Kidney (tissue), 14 donors: Measurements from ENCODE around the gene TXNDC2. TPM values are rescaled to one million over a fixed set of nuclear protein-coding genes. Genes with fewer than 3 reads are reported as not detected.

Experiments
- DNase-seq, 5 donors: peaks; one replicate each; pipeline ENCODE4 v3.0.0-alpha.2; 2013 to 2020
- FAIRE-seq: peaks from 2 replicates; lab custom pipeline; 2012; peaks lifted over from hg19 to GRCh38; lab: Jason Lieb, UNC
- H3K27ac ChIP-seq, 2 donors: one replicate each; pipeline ENCODE4 v1.7.0; 2013; ENCODE audit warnings: low read depth in 2 of 2, low read length in 2 of 2, inconsistent platforms in 1 of 2
- H3K27me3 ChIP-seq: one replicate; pipeline ENCODE4 v1.7.1; 2013; ENCODE audit warnings: low read length, inconsistent platforms; ENCODE audit not compliant: control insufficient read depth, insufficient read depth
- H3K36me3 ChIP-seq, 3 donors: one replicate each; pipeline versions ENCODE4 v1.7.0 to v1.7.1; 2013; ENCODE audit warnings: low read length in 3 of 3, control low read depth in 1 of 3, inconsistent platforms in 1 of 3; ENCODE audit not compliant: insufficient read depth in 3 of 3, control insufficient read depth in 2 of 3
- H3K4me1 ChIP-seq, 3 donors: one replicate each; pipeline versions ENCODE4 v1.7.0 to v1.7.1; 2013; ENCODE audit warnings: low read length in 3 of 3, inconsistent platforms in 1 of 3, low read depth in 1 of 3; ENCODE audit not compliant: control insufficient read depth in 2 of 3, insufficient read depth in 2 of 3
- H3K4me3 ChIP-seq, 3 donors: one replicate each; pipeline versions ENCODE4 v1.7.0 to v1.8.1; 2013; ENCODE audit warnings: low read length in 3 of 3, control low read depth in 1 of 3, inconsistent platforms in 1 of 3
- H3K9ac ChIP-seq, 3 donors: one replicate each; pipeline versions ENCODE4 v1.7.0 to v1.7.1; 2013; ENCODE audit warnings: low read length in 3 of 3, control low read depth in 1 of 3, inconsistent platforms in 1 of 3
- H3K9me3 ChIP-seq, 3 donors: one replicate each; pipeline versions ENCODE4 v1.7.0 to v1.7.1; 2013; ENCODE audit warnings: low read length in 3 of 3, control low read depth in 1 of 3, inconsistent platforms in 1 of 3; ENCODE audit not compliant: control insufficient read depth in 2 of 3, insufficient read depth in 1 of 3
- CTCF ChIP-seq: IDR thresholded peaks from 3 replicates; pipeline ENCODE4 v1.5.1; 2012; ENCODE audit warnings: mild to moderate bottlenecking, moderate library complexity, borderline replicate concordance; ENCODE audit not compliant: insufficient read depth; ENCODE audit errors: extremely low read depth
- intact Hi-C: fragments of 100-400 bp; cut with DNase I; formaldehyde crosslinking; loops from one replicate; pipeline ENCODE4 v1.11.1; 2022
- polyA plus RNA-seq: library from polyadenylated mRNA; stranded (reverse); fragments of 350-450 nt; fragmentation: Illumina TruSeq; extraction: RNeasy Lipid Tissue Mini Kit (QIAGEN cat#74804); gene quantifications from one replicate; pipeline ENCODE4 v1.2.3, GENCODE V29; 2014; ENCODE audit warnings: low read depth, low replicate concordance; ENCODE audit not compliant: insufficient read depth
- total RNA-seq: library from RNA; stranded (reverse); fragmentation: NEBNext Ultra II Directional; extraction: Animal tissue kit (Norgen Biotek cat#: 25700); gene quantifications from one replicate; pipeline ENCODE4 v1.2.1, GENCODE V29; 2021
- donor health status: control.
- donor health status: control.
- donor health status: control.
- donor health status: control.
- donor health status: control.
- donor health status: DM: yes; HTN: yes; CAD: no.
- donor health status: Normal renal cell carcinoma (clear cell type).

The TXNDC2 gene
- total and polyA plus RNA-seq, 2 donors from 2014 or later: 0.16 TPM; not detected in 1

GRCh38 chr18:9927392-9928063 is 41.8 kb downstream of the TXNDC2 start:
- no peaks in the 10 kb centered on the region for H3K9me3 ChIP-seq
- H3K4me1 ChIP-seq: peaks cover 0 to 18% (median 13%) of the 10 kb centered on the region in 3 donors
- no peak for DNase-seq
- H3K9ac ChIP-seq: no peak overlapping the region
- H3K4me3 ChIP-seq: no peak overlapping the region
- intact Hi-C loops: no loop called here
- no peak for TF ChIP-seq CTCF
- no peaks in the 10 kb centered on the region for H3K36me3 ChIP-seq
- H3K27me3 ChIP-seq: no peaks in the 10 kb centered on the region
- no peak overlapping the region for H3K27ac ChIP-seq
- FAIRE-seq: no peak

- no peak for TF ChIP-seq CTCF
- Histone ChIP-seq H3K36me3 (peaks cover 0 to 5% (median 4%) of the 10 kb centered on the region in 3 donors), H3K9ac (no peak overlapping the region), H3K9me3 (no peaks in the 10 kb centered on the region), H3K4me3 (no peak overlapping the region), H3K27ac (no peak overlapping the region), H3K4me1 (peaks cover 0 to 25% (median 16%) of the 10 kb centered on the region in 3 donors), H3K27me3 (no peaks in the 10 kb centered on the region)
- no peak for FAIRE-seq
- intact Hi-C loops: no loop called here
- DNase-seq: no peak
Observed at GRCh38 chr18:9928646-9929259, 43.0 kb downstream of the TXNDC2 start.

- no peaks in the 10 kb centered on the region for H3K27me3 ChIP-seq
- no peaks in the 10 kb centered on the region for H3K9me3 ChIP-seq
- no peak for TF ChIP-seq CTCF
- H3K9ac ChIP-seq: no peak overlapping the region
- FAIRE-seq (no peak), DNase-seq (no peak)
- no peak overlapping the region for H3K4me3 ChIP-seq
- no peak overlapping the region for H3K27ac ChIP-seq
- H3K36me3 ChIP-seq: peaks cover 0 to 5% (median 4%) of the 10 kb centered on the region in 3 donors
- peaks cover 0 to 31% (median 14%) of the 10 kb centered on the region in 3 donors for H3K4me1 ChIP-seq
- intact Hi-C loops: no loop called here
Observed at GRCh38 chr18:9930299-9930884, 44.6 kb downstream of the TXNDC2 start.
